ENCODE measurements around the gene C22orf23.

DNA sequence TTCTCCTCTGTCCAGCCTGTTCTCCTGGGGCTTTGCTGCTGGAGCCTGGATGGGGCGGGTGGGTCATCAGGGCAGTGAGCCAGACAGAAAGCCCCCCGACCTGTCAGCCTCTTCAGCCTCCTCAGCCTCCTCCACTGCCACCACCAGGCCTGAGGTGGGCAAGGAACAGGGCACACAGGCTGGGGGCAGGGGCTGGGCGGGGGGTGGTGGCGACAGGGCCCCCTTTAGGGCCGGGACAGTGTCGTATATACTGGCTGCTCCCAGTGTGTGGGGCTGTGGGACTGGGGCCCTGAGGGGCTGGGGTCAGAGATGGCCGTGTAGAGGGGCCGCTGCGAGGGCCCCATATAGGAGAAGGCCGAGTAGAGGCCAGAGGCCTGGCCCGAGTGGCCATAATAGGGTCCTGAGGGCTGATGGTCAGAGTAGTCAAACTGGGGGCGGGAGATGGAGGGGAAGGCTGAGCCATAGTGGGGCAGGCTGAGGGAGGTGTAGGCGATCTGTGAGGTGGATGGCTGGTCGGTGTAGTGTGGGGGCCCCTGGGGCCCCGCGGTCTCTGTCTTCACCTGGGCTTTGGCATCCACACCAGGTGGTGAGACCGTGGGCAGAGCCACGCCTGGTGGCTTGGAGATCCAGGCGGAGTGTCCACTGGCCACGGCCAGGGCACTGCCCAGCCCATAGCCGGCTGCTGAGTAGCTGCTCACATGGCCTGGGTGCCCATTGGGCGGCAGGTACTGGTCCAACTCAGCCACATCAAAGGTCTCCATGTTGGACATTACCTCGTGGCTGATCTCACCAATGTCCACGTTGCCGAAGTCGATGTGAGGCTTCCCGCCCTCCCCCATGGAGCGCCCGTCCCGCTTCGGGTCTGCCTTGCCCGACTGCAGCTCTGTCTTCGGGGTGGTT lies 20.1 kb upstream of the C22orf23 start:
- no peak for TF ChIP-seq SUZ12 (IDR thresholded peaks at IDR 0.05; ENCODE audit: extremely low read depth, insufficient read depth, insufficient read length)
- no peak for TF ChIP-seq YY1 (IDR thresholded peaks at IDR 0.05; ENCODE audit: insufficient read depth, insufficient read length)
- no peak for TF ChIP-seq ZNF274 (IDR thresholded peaks at IDR 0.05; ENCODE audit: low read depth, low read length)
